HG03378 (cell line): ENCODE results near the gene TRAF1.
"Not testable (repeated sequence)": the region's sequence is repeated elsewhere in the genome, so short reads cannot be mapped to it uniquely, and the experiment has no call there.

Experiments used
- ATAC-seq: cut with Tn5 transposase; IDR thresholded peaks from one replicate; pipeline ENCODE4 v1.9.1; 2021; ENCODE audit warnings: mild to moderate bottlenecking, moderate library complexity; ENCODE audit not compliant: unreplicated experiment

Gene TRAF1

DNA sequence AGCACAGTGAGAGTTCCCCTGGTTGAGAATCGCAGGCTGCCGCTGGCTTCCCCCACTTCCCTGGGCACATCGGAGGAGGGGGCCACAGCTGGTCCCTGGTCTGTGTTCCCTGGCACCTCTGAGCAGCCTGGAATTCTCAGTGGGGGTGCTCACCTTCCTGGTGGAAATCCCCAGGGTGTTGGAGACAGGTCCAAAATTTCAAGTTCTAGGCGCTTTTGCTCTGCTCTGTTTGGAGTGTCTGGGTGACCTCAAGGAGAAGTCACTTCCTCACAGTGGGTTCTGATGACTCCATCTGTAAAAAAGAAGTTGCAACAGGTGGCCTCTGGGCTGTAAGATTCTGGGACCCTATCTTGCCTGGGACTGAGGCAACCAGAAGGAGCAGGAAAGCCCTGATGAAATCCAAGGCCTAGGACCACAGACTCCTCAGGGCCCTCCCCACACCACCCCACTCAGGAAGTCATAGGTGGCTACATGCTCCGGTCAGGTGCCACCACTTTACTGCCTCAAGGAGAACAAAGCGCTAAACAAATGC is at the start of gene TRAF1:
TSS of gene TRAF1 (minus strand) at position 400 of the 532 bp plus-strand sequence. CDS start 721 bp downstream, outside the sequence.
- peak; percentile 19 for ATAC-seq

DNA sequence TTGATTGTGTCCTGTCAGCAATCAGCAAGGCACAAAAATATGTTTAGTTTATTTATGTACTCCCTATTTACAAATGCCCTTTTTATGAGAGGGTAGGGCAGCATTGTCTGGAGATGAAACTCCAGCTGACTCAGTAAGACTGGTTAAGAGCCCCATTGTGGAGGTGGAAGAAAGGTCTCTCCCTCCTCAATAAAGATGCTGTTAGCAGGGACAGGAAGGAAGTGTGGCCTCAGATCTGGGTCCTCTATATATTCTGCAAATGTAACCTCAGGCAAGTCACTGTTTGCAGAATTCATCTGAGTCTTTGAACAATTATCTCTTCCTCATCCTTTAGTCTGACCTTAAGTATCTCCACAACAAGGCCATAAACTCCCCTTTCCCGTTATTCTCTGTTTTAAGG is 48.3 kb upstream of the TRAF1 start:
- ATAC-seq: no peak

- no peak for ATAC-seq
Observed at GRCh38 chr9:120974181-120974580, 47.6 kb upstream of the TRAF1 start.

GRCh38 chr9:120971938-120972337 is 45.3 kb upstream of the TRAF1 start:
- no peak for ATAC-seq

GRCh38 chr9:120971471-120971870 is 44.9 kb upstream of the TRAF1 start:
- not testable (repeated sequence) for ATAC-seq

DNA sequence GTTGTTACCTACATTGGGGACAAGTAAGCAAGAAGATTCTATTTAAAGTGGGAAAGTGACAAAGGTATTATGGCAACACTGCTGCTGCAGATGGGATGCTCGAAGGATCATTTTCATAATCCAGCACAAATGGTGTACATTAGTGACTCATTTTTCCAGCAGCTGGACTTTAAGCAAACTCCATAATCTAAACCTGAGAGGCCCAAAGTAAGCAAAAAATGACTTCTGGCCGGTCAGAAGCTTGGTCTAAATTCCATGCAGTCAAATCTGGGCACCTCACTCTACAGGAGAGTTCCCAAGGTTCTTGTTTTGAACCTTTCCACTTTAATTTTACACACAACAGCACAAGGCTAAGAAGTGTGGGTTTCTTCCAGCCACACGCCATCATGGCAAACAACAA is 43.6 kb upstream of the TRAF1 start:
- no peak for ATAC-seq

DNA sequence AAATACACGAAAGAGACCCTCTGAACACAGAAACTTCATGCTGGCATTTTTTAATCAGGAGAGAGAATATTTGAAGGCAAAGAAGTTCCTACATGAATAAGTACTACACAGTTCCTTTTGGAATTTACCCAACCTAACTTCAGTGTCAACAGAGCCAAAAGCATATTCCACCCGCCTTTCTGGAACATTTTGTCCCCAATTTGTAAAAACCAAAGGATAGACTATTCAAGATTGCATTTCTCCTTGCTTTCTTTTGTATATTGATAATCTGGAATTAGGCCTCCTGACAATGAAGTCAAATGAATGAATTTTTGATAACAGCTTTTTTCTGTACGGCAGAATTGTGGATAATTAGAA is 39.4 kb upstream of the TRAF1 start:
- ATAC-seq: no peak

DNA sequence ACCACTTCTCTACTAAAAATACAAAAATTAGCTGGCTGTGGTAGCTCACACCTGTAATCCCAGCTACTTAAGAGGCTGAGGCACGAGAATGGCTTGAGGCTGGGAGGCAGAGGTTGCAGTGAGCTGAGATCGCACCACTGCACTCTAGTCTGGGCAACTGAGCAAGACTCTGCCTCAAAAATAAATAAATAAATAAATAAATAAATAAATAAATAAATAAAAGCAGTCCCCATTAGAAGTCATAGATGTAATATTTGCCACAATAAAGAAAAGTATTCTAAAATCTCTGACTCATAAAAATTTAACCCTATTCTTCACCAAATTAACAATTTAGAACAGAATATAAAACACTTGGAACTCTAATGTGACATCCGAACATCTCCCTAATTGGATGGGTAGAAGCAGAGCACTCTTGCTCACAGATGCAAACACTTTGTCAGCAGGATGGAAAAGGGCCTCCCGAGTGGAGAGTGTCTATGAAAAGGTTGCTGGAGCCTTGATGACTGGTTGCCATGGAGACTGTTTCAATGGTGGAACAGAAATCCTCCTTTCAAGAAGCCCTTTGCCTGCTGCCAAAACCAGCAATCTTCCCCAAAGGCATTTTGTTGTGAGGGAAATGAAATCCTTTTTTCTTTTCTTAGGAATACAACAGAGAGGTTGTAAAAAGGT is 38.9 kb upstream of the TRAF1 start:
- no peak for ATAC-seq

GRCh38 chr9:120961936-120962335 is 35.3 kb upstream of the TRAF1 start:
- no peak for ATAC-seq

DNA sequence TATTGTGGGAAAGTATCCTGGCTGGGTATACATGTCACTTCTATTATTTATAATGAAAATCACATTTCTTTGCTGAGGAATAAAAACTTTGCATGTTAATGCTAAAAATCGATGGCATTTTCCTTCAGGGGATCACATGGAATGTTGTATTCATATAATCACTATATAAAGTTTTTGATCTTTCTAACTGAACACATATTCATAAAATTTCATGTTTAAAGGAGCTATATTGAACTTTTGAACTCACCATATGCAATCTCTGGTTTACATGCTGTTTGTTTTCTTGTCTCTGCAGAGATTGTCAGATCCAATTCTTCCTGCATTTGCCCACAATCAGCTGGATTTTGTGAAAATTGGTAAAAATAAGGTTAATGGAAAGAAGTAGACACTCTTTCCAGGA is 33.4 kb upstream of the TRAF1 start:
- no peak for ATAC-seq

GRCh38 chr9:120956862-120957261 is 30.3 kb upstream of the TRAF1 start:
- ATAC-seq: no peak

GRCh38 chr9:120951960-120952618 is 25.5 kb upstream of the TRAF1 start:
- ATAC-seq: no peak

DNA sequence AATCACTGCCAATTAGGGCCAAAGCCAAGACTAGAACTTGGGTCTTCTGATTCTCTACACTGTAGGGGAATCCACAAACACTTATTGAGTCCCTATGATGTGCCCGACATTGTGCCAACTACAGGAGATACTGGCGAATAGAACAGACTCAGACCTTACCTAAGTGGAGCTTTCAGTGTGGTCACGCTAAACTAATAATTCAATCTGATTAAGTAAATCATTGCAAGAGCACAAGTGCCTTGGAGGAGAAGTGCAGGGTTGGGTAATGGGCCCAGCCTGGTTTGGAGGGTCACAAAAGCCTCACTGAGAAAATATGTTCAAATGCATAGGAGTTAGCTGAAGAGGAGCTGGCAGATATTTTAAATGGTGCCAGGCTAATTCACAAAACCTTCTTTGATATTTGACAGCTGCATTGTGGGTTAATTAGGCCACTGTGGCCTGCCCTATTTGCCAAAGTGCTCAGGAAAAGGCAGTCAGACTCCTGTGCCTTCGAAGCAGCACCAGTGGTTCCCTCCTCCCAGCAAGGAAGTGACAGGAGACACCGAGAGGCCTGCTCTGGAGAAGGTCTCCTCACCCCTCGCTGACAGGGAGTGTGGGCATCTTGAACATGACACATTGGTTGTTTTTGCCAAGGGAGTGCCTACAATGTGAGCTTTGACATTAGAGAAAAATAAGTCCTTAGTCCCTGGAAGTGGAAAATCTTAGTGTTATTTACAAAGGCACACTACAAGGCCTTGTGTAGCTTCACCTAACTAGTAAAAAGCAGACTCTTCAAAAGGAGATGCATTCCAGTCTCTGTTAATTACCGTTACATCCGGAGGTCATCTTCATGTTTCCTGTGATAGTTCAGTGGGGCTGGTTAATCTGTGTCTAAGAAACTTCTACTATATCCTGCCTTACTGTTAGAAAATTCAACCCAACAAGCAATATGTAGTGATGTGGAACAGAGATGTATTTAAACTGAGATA is 24.1 kb upstream of the TRAF1 start:
- ATAC-seq: no peak

GRCh38 chr9:120949290-120949689 is 22.7 kb upstream of the TRAF1 start:
- no peak for ATAC-seq

DNA sequence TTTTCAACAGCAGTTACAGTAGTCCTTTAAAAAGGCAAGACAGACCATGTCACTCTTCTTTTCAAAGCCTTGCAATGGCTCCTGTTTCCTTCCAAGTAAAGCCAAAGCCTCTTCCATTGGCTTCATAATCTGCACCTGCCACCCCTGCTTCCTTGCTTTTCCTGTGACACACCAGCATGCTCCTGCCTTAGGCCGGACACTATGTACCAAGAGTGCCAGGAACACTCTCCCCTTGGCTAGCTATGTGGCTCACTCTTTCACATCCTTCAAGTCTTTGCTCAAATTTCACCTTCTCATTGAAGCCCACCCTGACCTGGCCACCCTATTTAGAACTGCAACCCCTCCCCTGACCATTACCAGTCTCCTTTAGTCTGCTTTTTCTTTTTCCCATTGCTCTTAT is 22.2 kb upstream of the TRAF1 start:
- no peak for ATAC-seq

GRCh38 chr9:120947222-120947621 is 20.6 kb upstream of the TRAF1 start:
- ATAC-seq: no peak

GRCh38 chr9:120946259-120946658 is 19.7 kb upstream of the TRAF1 start:
- no peak for ATAC-seq

- ATAC-seq: no peak
Observed at GRCh38 chr9:120944948-120945347, 18.4 kb upstream of the TRAF1 start.

DNA sequence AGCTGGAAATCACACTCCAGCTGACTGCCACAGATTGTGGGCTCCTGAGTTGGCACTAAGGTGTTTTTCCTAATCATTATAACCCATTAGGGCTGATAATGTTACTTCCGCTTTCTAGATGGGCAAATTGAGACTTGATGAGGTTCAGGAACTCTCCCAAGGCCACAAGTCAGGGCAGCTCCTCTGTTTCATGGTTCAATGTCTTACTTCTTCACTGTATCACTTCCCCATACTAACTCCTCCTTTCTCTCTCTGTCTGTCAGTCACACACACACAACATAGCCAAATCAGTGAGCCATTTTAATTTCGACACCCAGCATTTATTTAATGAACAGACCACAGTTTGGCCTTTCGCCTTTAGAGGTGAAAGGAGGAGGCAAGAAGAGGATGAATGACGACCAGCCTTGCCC is 17.8 kb upstream of the TRAF1 start:
- peak; percentile 98 for ATAC-seq

DNA sequence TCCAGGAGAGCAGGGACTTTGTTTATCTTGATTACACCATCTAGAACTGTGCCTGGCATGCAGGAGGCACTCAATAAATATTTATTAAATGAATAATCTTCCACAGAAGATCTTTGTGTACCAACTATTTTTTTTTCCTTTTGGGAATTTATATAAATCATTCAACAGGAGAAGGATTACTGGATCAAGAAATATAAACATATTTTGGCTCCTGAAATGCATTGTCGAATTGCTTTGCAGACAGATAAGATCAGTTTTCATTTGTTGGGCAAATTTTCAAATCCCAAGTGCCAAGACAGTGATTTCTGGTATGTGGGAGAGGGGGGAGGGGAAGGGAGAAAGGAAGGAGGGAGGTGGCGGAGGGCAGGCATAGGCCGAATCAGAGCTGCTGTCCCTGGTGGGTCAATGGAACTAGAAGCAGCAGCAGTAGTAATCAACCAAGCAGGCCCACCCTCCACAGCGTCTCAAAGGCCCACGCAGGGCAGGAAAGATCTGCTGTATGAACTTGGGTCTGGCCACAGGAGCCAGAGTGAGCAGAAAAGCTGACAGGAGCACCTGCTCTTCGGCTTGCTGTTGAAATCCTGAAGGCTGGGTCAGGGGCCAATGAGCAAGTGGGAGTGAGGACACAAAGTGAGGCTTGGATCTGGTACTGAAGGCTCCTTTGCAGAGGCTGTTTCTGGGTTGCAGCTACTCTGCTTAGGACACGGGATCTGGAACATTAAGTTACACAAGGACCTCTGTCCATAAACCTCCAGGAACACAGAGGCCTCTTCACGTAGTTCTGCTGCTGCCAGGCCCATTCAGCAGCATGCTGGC is 15.8 kb upstream of the TRAF1 start:
- ATAC-seq: no peak
